HG03139 (cell line): Measurements from ENCODE around the gene HPS5.
A peak's percentile ranks its signal among the peaks of the same experiment; 100 is the strongest.

ENCODE experiments used
- ATAC-seq: cut with Tn5 transposase; IDR thresholded peaks from one replicate; pipeline ENCODE4 v1.9.1; 2021; ENCODE audit not compliant: unreplicated experiment

HPS5 gene

DNA sequence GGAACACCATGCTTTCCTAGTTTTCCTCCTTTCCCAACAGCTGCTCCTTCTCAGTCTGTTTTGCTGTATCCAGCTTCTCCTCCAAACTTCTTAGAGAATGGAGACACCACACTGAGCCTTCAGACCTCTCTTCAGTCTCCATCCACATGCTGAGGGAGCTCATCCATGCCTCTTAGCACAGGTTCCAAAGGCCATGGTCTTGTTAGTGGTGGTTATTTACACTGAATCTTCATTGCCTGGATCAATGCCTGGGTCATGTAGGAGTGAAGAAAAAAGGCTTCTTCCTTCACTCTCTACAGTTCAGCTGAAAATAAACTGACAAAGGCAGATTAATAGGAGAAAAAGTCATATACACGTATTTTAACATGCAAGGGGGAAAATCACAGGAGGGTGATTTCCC, 82.3 kb downstream of the HPS5 start:
- ATAC-seq: no peak

DNA sequence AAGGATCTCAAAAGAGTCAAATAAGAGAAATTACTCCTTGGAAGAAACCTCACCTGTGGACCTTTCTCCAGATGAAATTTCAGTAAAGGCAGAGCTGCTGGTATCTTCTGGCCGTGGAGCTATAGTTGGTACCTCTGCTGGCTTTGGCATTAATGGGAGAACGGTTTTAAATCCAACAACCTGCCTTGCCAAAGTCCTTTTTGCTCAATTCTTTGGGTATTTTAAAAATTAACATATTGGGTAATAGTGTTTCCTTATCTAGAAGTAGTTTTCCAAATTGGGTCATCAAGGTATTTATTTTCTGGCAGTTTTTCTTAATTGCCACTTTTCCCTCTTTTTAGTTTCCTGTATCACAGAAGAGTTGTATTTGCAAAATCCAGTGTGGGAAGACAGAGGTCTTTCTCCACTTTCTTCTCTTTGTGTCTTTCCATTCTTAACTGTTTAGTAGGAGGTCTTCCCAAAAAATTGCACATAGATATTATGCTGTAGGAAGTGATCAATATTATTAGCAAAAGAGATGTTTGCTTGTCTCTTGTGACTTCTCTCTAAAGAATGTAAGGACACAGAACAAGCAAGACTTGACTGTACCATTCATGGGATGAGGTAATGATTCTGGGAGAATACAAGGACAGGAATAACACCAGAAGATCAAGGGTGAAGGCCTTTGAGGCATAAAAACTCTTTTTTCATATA, 85.1 kb downstream of the HPS5 start, which contains the start of gene SAA4:
SAA4 (minus strand) TSS at position 139 of the 693 bp plus-strand sequence. CDS start 876 bp downstream, outside the sequence.
- ATAC-seq: no peak

DNA sequence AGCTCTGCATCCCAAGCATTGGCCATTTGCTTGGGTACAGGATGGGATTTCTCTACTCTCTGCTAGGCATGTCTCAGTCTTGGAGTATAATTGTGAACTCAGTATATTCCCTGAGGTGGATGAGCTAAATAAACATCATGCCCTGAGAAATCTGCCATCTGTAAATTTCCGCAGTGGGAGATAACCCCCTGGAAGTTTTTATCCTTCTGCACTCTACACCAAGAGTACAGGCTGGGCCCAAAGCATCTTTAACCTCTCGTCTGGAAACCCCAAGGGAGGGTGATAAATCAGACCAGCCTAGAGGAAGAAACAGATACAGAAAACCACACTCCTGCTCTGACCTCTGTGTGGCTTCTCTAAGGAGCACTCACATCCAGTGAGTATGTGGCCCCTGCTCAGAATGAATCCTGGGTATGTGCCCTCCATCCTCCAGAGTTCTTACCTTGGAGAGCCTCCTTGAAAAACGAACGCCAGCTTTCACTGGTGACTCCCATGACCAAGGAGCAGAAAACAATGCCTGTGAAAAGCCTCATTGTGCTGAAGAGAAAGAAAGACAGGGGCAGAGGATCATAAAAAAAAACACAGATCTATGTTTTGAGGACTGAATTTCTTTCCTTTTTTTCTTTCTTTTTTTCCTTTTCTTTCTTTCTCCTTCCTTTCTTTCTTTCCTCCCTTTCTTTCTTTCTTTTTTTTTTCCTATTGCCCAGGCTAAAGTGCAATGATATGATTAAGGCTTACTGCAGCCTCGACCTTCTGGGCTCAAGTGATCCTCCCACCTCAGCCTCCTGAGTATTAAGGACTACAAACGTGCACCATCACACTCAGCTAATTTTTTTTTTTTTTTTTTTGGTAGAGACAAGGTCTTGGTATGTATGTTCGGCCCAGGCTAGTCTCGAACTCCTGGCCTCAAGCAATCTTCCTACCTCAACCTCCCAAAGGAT, 86.3 kb downstream of the HPS5 start:
- no peak for ATAC-seq

DNA sequence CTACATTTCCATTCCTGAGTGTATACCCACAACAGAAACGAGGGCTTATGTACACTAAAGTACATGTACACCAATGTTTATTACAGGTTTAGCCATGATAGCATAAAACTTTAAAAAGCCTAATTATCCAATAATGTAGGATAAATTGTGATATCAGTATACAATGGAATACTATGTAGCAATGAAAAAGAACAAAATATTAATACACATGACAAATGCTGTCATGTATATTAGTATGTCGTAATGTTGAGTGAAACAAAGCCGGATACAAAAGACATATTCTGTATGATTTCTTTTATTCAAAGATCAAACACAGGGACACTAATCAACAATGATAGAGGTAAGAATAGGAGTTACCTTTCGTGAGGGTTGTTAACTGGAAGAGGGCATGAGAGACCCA, 88.0 kb downstream of the HPS5 start:
- ATAC-seq: no peak

DNA sequence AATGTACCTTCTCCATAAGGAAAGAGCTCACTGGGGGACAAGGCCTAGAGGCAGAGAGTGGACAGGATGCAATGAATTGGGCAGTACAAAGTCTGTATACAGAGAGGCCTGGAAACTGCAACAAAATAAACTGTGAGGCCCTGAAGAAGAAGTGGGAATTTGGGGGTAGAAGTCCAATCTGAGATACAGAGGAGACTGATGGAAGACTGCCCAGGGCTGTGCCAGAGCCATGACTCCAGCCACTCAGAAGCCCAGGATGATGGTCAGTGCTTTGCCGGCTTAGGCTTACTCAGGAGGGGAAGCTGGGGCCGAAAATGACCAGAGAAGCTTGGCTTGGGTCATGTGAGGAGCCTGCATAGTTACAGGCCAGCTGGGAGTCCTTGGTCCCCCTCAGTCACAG, 91.1 kb downstream of the HPS5 start:
- ATAC-seq: no peak

DNA sequence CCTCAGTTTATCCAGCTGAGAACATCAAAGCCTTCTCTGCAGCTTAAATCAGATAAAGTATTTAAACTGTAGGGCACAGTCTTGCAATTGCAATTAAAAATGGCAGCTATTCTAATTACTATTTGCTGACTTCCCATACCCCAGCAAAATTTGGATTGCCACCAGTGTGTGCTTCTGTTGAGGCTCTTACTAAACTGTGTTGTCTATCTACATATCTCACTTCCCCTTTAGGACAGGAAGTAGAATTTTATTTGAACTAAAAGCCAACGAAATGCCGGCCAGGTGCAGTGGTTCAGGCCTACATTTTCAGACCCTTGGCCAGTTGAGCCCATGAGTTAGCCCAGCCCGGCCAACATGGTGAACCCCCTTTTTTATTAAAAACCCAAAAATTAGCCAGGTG, 92.4 kb downstream of the HPS5 start:
- peak; percentile 91 for ATAC-seq
